IPS DF 6.9 (cell line): Measurements from ENCODE around the gene ENAH.

Experiments used
- DNase-seq: peaks from one replicate; pipeline ENCODE4 v3.0.0-alpha.2; 2013; ENCODE audit warnings: low read depth, low spot score
- H3K27ac ChIP-seq: one replicate; pipeline ENCODE4 v1.5.1; 2013; ENCODE audit warnings: low read length, control low read depth
- H3K27me3 ChIP-seq: 2 replicates; pipeline ENCODE4 v1.6.1; 2013; ENCODE audit warnings: mild to moderate bottlenecking, low read length; ENCODE audit not compliant: control insufficient read depth, insufficient read depth
- H3K36me3 ChIP-seq: 2 replicates; pipeline ENCODE4 v1.6.1; 2013; ENCODE audit warnings: low read length; ENCODE audit not compliant: control insufficient read depth, insufficient read depth
- H3K4me1 ChIP-seq: 2 replicates; pipeline ENCODE4 v1.6.1; 2013; ENCODE audit warnings: low read length; ENCODE audit not compliant: control insufficient read depth, insufficient read depth
- H3K4me3 ChIP-seq: 2 replicates; pipeline ENCODE4 v1.5.1; 2013; ENCODE audit warnings: mild to moderate bottlenecking, low read length
- H3K9me3 ChIP-seq: 2 replicates; pipeline ENCODE4 v1.6.1; 2013; ENCODE audit warnings: low read length, inconsistent platforms; ENCODE audit not compliant: control insufficient read depth, insufficient read depth
- WGBS: extraction: QIAGEN DNeasy Blood & Tissue Kit; methylation state at CpG from one replicate; pipeline ENCODE4 v1.1.7; 2013; ENCODE audit warnings: mixed read lengths, missing lambda C conversion rate; ENCODE audit not compliant: insufficient read length, insufficient coverage; 5-methylcytosine and 5-hydroxymethylcytosine counted together

ENAH gene

DNA sequence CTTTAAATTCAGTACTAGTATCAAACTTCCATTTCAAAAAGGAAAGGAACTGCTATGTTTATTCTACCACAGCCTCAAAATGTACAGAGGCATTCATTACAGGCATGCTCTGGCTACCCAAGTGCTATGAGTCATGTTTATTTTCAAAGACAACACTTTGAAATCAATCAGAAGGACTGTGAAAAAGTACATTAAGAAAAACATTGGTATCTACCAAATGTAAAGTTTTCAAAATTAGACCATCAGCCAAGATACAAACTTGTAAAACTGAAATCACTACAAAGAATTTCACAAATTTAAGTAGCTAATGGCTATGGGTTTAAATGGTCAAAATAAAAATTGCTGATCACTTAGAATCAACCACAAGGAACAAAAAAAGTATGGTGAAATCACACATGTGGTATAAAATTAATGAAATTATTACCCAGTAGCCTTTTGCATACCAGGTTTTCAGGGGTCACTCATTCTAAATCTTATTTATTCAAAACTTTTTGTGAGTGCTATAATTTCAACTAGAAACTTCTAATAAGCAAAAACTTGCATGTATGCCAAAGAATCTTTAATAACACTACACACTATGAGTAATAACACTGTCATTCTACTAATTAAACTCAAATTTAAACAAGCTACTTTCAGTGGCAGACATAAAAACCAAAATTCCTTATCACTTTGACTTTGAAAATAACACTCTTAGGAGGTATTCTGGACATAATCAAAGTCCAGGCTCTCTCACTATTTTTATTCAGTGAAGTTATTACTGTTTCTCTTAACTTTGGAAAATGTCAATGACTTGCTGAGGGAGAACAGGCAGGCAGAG is 49.2 kb downstream of the ENAH start:
- H3K4me3 ChIP-seq = no peak overlapping the region
- DNase-seq = no peak
- peaks cover 2% of the 10 kb centered on the region; the same call in 1 of the 2 replicates for H3K36me3 ChIP-seq

GRCh38 chr1:225602590-225603206 is 50.2 kb downstream of the ENAH start:
- no peak for DNase-seq
- Histone ChIP-seq H3K4me3 (no peak overlapping the region), H3K27me3 (no peaks in the 10 kb centered on the region), H3K36me3 (peaks cover 2% of the 10 kb centered on the region; the same call in 1 of the 2 replicates), H3K9me3 (no peaks in the 10 kb centered on the region), H3K4me1 (peaks cover 2% of the 10 kb centered on the region; the same call in 1 of the 2 replicates), H3K27ac (no peak overlapping the region)
- WGBS = no CpG with 5 or more reads among the region's 1 CpG

More for the DNA sequence above, 49.2 kb downstream of the ENAH start:
- peaks cover 2% of the 10 kb centered on the region; the same call in 1 of the 2 replicates for H3K4me1 ChIP-seq
- H3K27ac ChIP-seq = no peak overlapping the region
- H3K27me3 ChIP-seq = no peaks in the 10 kb centered on the region
- no peaks in the 10 kb centered on the region for H3K9me3 ChIP-seq

DNA sequence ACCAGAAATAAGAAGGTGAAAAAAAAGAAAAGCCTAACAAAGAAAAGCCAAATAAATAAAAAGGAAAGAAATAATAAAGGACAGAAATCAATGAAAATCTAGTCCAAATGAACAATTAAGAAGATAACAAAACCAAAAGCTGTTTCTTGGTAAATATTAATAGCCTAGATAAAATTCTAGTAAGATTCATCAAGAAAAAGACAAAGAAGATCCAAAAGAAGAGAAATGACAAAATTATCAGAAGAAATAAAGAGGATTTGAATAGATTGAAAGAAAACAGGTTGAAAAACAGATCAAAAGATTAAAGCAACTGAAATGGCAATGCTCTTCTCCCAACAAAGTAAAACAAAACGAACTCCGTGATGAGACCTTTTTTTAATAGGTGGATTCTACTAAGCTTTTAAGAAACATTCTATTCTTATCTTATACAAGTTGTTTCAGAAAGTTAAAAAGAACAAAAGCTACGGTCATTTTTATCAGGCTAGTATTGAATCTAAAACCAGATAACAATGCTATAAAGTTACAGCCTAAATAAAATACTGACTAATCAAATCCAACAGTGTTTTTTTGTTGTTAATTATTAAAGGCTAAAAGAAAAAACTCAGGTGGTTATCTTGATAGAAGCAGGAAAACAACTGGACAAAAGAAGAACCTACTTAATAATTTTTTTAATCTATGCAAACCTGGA is 50.9 kb downstream of the ENAH start:
- Histone ChIP-seq H3K27ac (no peak overlapping the region), H3K4me1 (no peaks in the 10 kb centered on the region), H3K4me3 (no peak overlapping the region), H3K9me3 (no peaks in the 10 kb centered on the region), H3K27me3 (no peaks in the 10 kb centered on the region), H3K36me3 (peaks cover 2% of the 10 kb centered on the region; the same call in 1 of the 2 replicates)
- no peak for DNase-seq
- WGBS = no CpG with 5 or more reads among the region's 3 CpGs

DNA sequence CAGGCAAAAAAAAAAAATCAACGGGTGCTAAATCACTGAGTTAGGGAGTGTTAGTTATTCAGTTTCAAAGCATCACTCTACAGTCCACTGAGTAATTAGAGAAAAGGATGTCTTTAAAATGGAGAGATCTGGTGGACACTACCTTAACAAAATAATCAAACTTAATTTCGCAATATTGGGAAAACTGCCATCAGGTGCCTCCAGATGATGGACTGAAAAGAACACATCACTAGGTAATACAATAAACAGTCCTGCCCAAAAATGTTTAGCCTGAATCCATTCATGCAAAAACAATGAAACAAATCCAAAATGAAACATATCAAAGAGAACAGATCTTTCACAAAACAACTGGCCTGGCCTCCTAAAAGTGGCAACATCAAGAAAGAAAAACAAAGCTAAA is 54.1 kb downstream of the ENAH start:
- Histone ChIP-seq H3K4me1 (no peaks in the 10 kb centered on the region), H3K4me3 (no peak overlapping the region), H3K27me3 (no peaks in the 10 kb centered on the region), H3K36me3 (peaks cover 2% of the 10 kb centered on the region; the same call in 1 of the 2 replicates), H3K27ac (no peak overlapping the region), H3K9me3 (no peaks in the 10 kb centered on the region)
- DNase-seq = no peak
- no CpG with 5 or more reads among the region's 2 CpGs for WGBS

- Histone ChIP-seq H3K27me3 (no peaks in the 10 kb centered on the region), H3K4me1 (no peaks in the 10 kb centered on the region), H3K27ac (no peak overlapping the region), H3K36me3 (peaks cover 2% of the 10 kb centered on the region; the same call in 1 of the 2 replicates), H3K4me3 (no peak overlapping the region), H3K9me3 (no peaks in the 10 kb centered on the region)
- no peak for DNase-seq
- no CpG with 5 or more reads among the region's 2 CpGs for WGBS
Observed at GRCh38 chr1:225597926-225598575, 54.9 kb downstream of the ENAH start.

DNA sequence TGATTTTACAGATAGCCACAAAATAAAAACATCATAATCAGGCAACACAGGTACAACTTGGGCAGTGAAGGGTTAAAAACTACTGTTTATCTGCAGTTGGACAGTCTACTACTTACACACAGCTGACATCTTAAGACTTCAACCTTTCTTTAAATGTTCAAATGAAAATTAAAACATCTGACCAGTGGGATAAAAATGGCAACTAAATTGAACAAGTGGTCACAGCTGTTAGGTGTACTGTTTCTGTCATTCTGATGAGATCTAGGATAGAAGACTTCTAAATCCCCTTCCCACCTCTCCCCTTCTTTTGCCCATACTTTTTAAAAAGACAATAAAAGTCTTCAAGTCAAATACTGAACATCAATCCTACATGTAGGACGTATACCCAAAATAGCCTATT is 56.2 kb downstream of the ENAH start:
- no peak for DNase-seq
- no peak overlapping the region for H3K4me3 ChIP-seq
- WGBS = no CpG with 5 or more reads among the region's 1 CpG
- no peak overlapping the region for H3K27ac ChIP-seq
- peaks cover 2% of the 10 kb centered on the region; the same call in 1 of the 2 replicates for H3K36me3 ChIP-seq
- no peaks in the 10 kb centered on the region for H3K9me3 ChIP-seq
- H3K27me3 ChIP-seq = no peaks in the 10 kb centered on the region
- H3K4me1 ChIP-seq = no peaks in the 10 kb centered on the region

- Histone ChIP-seq H3K4me3 (no peak overlapping the region), H3K36me3 (peaks cover 2% of the 10 kb centered on the region; the same call in 1 of the 2 replicates), H3K27ac (no peak overlapping the region), H3K27me3 (no peaks in the 10 kb centered on the region), H3K9me3 (no peaks in the 10 kb centered on the region), H3K4me1 (no peaks in the 10 kb centered on the region)
- WGBS = no CpG with 5 or more reads among the region's 2 CpGs
- no peak for DNase-seq
Observed at GRCh38 chr1:225595974-225596551, 56.9 kb downstream of the ENAH start.

DNA sequence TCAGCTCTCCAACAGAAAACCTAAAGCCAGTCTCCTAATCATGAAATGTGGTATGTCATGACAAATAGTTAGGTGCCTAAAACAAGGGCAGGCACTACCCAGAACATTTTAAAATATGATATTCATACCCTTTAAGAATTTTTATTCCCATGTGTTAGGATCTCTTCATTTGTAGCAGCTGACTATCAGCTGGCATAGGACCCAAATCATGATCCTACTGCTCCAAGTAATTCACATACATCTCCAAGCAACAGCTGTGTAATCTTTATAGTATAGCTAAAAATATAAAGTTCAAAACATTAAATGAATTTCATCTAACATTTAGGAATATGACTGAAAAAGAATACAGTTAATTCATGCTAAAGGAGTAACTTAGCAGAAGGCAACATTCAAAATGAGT is 57.5 kb downstream of the ENAH start:
- Histone ChIP-seq H3K4me1 (no peaks in the 10 kb centered on the region), H3K27ac (no peak overlapping the region), H3K9me3 (no peaks in the 10 kb centered on the region), H3K27me3 (no peaks in the 10 kb centered on the region), H3K4me3 (no peak overlapping the region), H3K36me3 (peaks cover 2% of the 10 kb centered on the region; the same call in 1 of the 2 replicates)
- DNase-seq = no peak

DNA sequence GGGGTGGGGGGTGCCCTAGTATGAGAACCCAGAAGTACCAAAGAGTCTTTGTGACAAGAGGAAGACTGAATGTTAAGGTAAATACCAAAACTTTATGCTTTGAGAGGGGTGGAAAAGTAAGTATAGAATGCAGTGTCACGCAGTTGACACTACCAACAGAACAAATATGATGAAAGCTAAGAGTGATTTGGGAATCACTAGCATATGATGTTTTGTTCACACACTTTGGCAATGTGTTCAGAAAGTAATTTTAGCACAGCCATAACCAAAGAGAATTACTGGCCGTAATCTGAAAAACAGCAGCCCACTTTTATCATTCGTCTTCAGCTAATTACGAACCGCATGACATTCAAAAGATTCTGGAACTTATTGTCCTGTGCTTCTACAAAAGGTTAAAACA is 59.5 kb downstream of the ENAH start:
- DNase-seq = no peak
- WGBS = no CpG with 5 or more reads among the region's 5 CpGs
- no peaks in the 10 kb centered on the region for H3K36me3 ChIP-seq
- no peaks in the 10 kb centered on the region for H3K9me3 ChIP-seq
- H3K27ac ChIP-seq = no peak overlapping the region
- no peaks in the 10 kb centered on the region for H3K27me3 ChIP-seq
- no peaks in the 10 kb centered on the region for H3K4me1 ChIP-seq
- H3K4me3 ChIP-seq = no peak overlapping the region
